Activated CD8-positive, alpha-beta memory T cell treated with anti-CD3 and anti-CD28 coated beads, Interleukin-2, amount 50 U/mL, for 48 hours (primary cell): ENCODE measurements around the gene DSG3.
"Not testable (repeated sequence)": the region's sequence is repeated elsewhere in the genome, so short reads cannot be mapped to it uniquely, and the experiment has no call there.

ENCODE experiments used
- DNase-seq: peaks from one replicate; pipeline ENCODE4 v3.0.0-alpha.2; 2020

The DSG3 gene

DNA sequence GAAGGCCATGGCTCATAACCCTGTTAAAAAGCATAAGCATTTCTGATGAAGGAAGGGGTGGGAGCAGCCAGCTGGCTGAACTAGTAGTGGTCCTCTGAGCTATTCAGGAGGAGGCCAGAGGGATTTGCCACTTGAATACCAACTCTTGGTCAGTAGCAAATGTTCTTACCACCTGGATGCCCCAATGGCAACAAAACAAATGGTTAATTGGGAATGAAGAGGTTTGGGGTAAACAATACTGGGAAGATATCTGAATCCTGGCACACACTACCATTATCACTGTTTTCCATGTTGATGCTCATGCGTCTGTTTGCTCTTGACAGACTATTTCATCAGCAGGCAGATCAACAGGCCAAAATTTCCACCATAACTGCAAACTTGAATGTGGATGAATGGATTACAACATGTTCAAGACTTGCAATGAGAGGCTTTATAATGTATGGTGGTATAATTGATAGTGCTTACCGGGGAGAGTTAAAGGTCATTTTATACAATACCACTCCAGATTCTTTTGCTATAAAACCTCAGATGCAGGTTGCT is 47.2 kb downstream of the DSG3 start:
- DNase-seq = not testable (repeated sequence)

- no peak for DNase-seq
Measured at GRCh38 chr18:31497404-31497835, 49.9 kb downstream of the DSG3 start.

DNA sequence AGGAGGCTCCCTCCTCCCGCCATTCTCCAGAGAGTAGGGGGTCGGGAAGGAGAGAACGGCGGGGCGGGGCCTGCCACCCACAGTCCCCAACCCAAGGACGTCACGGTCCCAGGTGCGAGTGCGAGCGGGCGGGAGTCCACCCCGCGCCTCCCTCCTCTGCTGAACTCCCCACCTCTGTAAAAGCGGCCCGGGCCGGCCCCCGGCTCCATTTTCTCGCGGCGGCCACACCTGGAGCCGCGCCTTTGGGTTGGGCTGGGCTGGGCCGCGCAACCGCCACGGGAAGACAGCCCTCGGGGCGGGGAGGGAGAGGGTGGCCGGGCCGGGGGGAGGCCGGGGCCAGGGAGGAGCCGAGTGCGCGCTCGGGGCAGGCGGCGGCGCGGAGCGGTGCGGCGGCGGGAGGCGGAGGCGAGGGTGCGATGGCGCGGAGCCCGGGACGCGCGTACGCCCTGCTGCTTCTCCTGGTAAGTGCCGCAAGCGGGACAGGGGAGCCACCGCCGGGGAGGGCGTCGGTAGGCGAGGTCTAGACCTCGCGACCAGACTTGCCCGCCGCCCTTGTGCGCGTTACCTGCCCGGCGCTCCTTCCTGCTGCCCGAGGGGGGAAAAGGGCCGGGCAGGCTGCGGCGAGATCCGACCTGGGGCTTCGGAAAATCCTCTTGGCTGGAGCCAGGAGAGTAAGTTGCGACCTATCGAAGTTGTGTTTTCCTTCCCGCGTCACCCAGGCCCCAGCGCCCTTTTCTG is 50.5 kb downstream of the DSG3 start, which contains the start of gene DSG2:
TSS of gene DSG2 (plus strand) at position 342 of the 738 bp plus-strand sequence. CDS start at position 417, 75 bp downstream.
- DNase-seq = peak; percentile 61

DNA sequence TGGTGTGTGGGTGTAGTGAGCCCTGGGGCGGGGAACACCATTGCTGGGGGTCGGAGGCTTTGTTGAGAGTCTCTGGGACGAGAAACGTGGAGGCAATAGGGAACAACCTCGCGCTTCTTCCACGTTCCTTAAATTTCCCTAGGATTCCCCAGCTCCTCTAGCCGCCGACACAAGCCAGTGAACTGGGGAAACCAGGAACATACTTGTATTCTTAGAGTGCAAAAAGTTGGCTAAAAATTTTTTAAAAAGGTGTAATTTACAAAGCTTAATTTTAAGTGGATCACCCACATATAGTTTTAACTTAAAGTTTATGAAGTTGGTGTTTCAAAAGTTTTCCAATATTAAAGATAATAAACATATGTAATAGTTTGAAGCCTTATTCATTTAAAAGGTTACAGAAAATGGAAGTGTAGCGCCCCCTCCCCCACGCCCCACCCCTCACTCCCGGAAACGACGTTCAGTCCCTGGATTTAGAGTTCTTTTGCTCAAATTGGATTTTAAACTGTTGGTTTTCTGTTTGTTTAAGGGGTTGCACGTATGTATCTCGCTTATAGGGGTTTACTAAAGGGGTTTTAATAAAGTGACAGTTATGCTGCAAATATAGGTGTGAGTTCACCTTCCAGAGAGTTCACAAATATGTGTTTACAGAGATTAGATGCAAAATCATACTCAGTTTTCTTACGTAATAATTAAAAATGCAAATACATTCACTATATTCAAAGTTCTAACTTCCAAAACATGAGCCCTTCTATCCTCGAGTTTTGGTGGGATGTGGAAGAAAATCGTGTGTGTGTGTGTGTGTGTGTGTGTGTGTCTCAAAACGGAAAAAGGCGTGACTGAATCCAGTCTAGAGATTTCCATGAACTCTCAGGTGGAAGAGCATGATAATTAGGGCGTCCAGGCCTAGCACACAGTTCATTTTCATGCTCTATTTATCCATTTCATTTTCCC is 51.3 kb downstream of the DSG3 start:
- no peak for DNase-seq

DNA sequence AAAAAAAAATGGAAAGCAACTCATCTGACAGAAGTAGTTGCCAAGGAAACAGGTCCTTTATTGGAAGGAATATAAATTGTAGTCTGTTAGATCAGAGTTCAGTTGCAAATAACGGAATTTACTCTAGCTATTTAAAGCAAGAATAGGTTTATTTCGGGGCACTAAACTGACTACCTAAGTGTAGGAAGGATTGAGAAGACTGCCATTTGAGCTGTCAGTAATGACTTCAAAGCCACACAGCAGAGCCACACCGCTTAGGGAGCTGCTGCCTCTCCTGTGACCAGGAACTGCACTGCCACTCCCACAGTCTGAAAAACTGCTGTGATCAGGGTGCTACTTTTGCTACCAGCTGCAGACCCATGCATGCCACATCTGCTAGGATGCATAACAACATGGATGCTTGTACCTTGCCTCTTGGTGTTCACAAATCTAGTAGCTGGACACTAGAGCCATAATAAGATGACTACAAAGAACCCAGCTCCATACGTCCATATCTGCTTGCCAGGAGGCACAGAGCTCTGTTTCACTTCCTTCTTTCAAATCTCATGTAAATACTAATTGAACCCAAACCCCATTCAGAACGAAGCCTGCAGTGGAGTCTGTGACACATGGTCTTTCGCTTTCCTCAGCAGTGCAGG is 52.6 kb downstream of the DSG3 start:
- DNase-seq = no peak

DNA sequence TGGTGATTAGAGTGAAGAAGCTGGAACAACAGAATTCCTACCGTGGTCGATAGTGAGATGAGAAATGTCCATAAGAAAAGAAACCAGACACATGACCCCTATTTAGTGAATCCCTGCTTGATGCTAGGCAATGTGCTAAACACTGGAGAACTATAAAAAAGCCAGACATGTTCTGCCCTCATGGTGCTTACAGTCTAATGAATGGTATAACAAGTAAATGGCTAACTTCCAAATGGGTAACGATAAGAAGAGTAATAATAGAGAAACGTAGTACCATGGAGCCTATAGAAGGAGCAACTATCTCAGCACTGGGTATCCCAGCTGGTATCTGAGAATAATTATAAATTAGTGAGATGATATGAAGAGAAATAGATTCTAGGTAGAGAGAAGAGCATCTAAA is 55.5 kb downstream of the DSG3 start:
- no peak for DNase-seq

- DNase-seq = no peak
Measured at GRCh38 chr18:31504455-31505147, 57.1 kb downstream of the DSG3 start.

GRCh38 chr18:31505156-31505555 is 57.6 kb downstream of the DSG3 start:
- no peak for DNase-seq

GRCh38 chr18:31506024-31506742 is 58.6 kb downstream of the DSG3 start:
- no peak for DNase-seq

DNA sequence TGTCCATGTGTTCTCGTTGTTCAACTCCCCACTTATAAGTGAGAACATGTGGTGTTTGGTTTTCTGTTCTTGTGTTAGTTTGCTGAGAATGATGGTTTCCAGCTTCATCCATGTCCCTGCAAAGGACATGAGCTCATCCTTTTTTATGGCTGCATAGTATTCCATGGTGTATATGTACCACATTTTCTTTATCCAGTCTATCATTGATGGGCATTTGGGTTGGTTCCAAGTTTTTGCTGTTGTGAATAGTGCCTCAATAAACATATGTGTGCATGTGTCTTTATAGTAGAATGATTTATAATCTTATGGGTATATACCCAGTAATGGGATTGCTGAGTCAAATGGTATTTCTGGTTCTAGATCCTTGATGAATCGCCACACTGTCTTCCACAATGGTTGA is 59.6 kb downstream of the DSG3 start:
- DNase-seq = not testable (repeated sequence)

GRCh38 chr18:31508781-31509180 is 61.2 kb downstream of the DSG3 start:
- DNase-seq = no peak

GRCh38 chr18:31509571-31509970 is 62.0 kb downstream of the DSG3 start:
- DNase-seq = no peak

- DNase-seq = no peak
Measured at GRCh38 chr18:31510319-31510718, 62.8 kb downstream of the DSG3 start.

- no peak for DNase-seq
Measured at GRCh38 chr18:31511098-31511497, 63.6 kb downstream of the DSG3 start.

- DNase-seq = no peak
Measured at GRCh38 chr18:31512203-31512764, 64.7 kb downstream of the DSG3 start.

DNA sequence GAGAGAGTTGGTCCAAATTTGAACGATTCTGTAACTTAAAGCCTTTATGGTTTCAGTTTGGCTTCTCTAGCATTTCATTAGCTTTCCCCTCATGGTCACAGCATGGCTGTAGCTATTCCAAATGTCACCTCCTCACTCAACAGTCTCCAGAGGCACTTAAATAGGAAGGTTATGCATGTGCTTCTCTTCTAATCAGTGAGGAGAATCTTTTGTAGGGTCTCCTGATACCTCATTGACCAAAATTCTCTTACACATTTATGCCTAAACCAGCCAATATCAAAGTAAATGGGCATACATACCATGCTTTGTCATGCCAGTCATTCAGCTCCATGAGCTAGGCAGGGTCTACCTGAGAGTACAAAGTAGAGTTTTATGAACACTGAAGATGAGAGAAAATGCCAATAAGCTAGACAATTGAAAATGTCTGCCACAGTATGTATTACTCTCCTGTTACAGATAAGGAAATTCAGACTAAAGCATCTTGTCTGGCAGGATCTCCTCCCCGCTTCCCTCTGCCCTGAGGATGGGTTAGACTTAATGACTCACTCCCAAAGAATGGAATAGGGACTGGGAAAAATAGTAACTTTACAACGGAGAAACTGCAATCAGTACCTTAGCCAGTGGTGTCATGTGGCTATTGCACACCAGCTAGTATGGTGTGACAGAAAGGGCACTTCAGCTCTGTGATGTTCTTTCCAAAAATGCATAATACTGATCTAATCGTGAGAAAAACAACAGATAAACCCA is 65.8 kb downstream of the DSG3 start:
- no peak for DNase-seq

DNA sequence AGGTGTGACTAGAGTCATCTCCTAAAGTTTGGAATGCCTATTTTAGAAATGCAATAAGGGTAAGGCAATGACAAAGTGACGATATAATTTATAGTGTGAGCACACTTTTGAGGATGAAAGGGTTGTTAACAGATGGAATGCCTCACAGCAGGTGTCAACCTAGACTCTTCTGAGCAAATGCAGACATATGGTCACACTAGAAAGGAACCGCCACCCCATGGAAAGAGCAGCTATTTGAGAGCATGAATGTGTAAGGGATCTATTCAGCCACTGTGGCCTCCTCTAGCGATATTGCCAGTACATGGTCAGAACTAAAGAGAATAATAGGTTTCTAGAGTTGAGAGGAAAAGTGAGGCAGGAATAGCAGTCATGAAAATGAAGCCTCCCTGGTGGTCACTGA is 68.9 kb downstream of the DSG3 start:
- DNase-seq = no peak

DNA sequence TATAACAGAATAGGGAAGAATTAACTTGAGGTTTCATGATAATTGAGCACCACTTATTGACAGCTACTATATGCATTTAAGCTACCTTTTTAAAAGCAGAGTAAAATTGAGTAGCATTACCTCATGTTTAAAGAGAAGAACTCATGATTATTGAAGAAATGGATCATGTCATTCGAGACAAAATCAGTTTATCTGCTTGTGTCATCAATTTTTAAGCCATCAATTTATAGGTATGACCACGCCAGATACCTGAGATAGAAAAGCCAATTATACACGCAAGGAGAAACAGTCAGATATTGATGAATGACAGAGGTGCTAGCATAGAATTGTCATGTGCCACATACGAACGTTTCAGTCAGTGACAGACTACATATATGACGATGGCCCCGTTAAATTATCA is 78.8 kb downstream of the DSG3 start:
- DNase-seq = no peak
